RCC 7860 (cell line): ENCODE measurements around the gene LTA4H.
"Not testable (repeated sequence)": the region's sequence is repeated elsewhere in the genome, so short reads cannot be mapped to it uniquely, and the experiment has no call there.

Source experiments
- DNase-seq: peaks from one replicate; pipeline ENCODE4 v3.0.0-alpha.2; 2015; ENCODE audit warnings: low spot score
- FAIRE-seq: peaks from 2 replicates; lab custom pipeline; 2012; peaks lifted over from hg19 to GRCh38; lab: Jason Lieb, UNC

Gene LTA4H

DNA sequence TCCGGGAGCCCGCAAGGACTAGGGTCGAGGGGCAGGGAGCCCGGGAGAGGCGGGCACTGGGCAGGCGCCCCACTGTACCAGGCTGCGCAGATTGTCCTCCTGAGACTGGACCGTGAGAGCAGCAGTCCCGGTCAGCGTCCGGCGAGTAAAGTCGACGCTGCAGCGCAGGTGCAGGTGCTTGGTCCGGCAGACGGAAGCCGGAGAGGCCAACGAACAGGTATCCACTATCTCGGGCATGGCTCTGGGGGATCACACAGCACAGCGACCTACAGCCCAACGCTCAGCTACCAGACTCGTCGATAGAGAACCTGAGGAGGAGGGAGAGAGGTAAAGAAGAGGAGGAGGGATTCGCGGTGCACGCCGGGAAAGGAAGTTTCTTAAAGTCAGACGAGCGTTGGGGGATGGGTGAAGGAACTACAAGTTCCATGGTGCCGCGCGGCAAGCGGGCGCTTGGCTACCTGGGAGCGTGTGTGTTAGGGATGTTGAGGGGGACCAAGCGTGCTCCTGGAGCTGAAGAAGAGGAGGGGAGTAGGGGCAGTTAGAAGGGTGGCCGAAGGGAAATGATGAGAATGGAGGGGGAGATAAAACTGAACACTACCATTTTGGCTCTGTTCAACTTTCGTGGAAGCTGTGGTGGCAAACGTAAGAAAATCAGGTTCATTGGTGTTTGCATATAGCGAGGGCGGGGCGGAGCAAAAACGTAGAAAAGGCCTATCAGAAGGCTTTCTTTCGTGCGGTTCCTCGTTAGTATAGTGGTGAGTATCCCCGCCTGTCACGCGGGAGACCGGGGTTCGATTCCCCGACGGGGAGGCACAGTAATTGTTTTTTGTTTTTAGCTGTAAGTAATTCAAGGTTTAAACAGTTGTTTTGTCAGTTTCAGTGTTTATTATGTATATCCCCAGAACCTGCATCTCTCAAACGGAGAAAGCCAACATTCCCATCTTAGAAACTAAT, at the start of gene LTA4H:
Gene LTA4H, minus strand, starts transcription at position 305 of the 954 bp plus-strand sequence. Its CDS starts 68 bp downstream, at position 237.
- FAIRE-seq (peak; percentile 79), DNase-seq (peak; percentile 94)

DNA sequence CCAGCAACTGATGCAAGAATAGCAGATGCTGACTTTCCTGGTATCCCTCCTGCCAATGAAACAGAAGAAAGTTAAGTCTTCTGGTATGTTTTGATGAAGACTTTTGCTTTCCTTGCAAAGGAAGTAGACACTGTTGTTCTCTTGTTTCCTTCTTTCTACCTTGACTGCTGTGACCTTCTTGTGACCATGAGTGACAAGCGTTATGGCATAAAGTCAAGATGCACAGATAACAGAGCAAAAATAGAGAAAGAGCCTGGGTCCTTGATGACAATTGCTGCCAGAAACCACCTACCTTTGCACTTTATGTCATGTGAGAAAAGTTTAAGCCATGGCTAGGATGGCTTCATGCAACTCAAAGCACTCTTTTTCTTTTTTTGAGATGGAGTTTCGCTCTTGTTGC, 49.2 kb upstream of the LTA4H start:
- FAIRE-seq, result no peak
- DNase-seq, result no peak

DNA sequence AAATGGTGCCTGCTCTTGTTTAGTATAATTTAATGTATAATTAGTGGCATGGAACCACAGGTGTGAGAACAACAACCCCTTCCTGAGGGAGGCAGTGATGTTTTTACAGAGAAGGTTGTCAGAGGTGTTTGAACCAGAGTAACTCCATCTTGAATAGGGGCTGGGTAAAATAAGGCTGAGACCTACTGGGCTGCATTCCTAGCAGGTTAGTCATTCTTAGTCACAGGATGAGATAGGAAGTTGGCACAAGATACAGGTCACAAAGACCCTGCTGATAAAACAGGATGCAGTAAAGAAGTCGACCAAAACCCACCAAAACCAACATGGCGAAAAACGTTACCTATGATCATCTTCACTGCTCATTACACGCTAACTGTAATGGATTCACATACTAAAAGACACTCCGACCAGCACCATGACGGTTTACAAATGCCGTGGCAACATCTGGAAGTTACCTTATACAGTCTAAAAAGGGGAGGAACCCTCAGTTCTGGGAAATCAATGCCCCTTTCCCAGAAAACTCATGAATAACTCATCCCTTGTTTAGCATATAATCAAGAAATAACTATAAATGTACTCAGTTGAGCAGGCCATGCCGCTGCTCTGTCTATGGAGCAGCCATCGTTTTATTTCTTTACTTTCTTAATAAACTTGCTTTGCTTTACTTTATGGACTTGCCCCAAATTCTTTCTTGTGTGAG, 47.8 kb upstream of the LTA4H start:
- DNase-seq (peak; percentile 59), FAIRE-seq (no peak)

DNA sequence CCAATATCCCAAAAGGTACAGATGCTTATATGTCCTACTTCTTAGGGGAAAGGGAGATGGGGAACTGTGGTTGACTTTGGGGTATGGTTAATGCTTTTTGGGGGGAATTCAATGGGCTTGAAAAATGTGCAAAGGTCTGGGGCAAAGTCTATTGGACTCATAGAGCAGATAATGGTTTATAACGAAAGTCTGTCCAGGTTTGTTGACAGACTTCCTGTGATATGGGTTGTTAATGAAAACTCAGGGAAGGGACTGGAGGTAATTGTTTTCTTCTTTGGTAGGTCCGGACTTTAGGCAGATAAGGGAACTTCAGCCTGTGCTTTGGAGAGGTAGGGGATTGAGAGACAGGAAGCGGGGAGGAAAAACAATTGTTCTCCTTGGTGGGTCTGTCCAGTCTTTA, 46.2 kb upstream of the LTA4H start:
- DNase-seq (no peak), FAIRE-seq (no peak)

DNA sequence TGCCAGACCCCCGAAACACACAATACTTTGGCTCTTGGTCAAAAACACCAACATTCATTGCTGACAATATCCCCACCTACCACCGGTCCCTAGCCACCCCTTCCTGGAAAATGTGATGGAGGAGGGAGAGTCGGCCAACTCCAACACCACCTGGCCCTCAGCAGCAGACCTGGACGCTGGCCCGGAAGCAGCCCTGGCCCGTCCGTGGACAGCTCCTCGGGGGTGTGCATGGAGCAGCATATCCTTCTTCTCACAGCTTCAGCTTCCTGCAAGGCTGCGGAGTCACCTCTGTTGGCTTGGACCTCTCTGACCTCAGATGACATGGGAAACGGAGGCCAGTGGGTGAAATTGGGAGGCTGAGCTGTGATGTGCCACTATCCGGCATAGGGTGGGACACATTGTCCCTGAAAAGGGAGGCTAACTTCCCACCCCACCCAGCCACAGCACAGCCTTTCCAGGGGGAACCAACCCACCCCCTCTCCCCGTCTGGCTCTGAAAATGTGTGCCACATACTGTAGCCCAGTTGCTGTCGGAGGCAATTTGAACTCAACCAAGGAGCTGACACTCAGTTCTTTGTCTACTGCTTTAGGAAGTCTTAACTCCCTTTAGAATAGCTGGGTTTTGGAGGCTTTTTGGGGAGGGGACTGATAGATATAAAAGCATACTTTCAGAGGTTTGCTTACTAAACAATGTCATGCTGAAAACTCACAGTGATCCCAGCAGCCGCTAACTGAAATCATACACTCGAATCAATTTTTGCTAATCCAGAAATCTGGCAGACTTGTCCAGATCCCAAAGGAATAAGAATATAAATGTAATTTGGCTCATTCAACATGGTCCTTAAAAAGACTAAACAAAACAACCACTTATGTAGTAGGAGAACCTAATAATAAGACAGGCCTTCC, 43.1 kb upstream of the LTA4H start:
- DNase-seq, result no peak
- no peak for FAIRE-seq

DNA sequence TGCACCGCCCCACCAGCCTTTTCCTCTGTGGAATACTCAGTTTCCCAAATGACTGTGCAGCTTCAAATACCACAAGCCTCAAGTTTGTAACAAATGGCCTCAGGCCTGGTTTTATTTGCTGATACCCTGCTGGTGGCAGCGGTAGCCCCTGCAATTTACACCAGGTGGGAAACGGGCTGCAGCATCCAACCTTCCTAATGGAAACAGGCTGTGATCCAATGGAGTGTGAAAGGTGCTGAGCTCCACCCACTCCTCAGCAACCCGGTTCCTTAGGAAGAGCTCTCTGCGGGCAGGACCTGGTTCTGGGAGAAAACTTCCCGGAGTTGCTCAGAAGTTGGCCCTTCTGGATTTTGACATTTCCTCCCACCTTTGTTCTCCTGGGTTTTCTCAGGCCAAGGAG, 41.7 kb upstream of the LTA4H start:
- FAIRE-seq, result no peak
- no peak for DNase-seq

DNA sequence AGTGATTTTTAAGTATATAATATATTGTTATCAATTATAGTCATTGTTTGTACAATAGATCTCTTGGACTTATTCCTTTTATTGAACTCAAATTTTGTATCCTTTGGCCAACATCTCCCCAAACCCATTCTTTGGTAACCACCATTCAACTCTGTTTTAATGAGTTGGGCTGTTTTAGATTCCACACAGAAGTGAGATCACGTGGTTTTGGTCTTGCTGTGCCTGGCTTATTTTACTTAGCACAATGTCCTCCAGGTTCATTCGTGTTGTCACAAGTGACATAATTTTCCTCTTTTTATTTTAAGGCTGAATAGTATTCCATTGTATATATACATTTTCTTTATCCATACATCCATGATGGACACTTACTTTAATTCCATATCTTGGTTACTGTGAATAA, 40.2 kb upstream of the LTA4H start:
- DNase-seq (no peak), FAIRE-seq (no peak)

DNA sequence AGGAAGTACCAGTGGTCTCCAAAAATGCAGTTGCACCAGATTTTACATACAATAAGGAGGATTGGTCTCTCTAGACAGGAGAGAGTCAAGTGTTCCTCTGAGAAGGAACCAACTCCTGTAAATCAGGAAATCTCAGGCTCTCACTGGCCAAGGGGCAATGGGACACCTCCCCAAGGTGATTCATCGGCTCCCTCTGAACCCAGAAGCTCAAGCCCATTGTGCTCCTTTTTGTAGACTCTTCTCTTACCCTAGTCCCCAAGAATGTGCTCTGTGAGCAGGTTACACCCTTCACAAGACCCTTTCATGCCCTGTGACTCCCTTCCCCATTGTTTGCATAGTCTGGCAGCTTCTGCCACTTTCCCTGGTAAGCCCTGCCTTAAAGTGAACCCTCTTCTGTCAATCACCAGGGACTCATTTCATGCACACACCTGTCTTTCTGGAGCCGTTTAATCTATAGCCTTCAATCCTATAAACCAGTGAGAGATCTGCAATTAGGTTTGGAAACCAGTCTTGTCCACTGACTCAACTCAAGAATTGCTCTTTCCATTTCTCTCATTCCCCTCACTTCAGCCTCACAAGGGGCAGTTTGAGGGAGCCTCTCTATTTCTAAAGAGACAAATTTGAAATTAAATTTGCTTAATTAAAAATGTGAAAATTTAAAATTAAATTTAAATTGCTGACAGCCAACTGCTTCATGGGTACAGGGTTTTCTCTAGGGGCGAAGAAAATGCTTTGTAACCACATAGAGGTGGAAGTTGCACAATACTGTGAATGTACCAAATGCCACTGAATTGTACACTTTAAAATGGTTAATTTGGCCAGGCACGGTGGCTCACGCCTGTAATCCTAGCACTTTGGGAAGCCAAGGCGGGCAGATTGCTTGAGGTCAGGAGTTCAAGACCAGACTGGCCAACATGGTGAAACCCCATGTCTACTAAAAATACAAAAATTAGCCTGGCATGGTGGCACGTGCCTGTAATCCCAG, 38.3 kb upstream of the LTA4H start:
- DNase-seq (no peak), FAIRE-seq (no peak)

DNA sequence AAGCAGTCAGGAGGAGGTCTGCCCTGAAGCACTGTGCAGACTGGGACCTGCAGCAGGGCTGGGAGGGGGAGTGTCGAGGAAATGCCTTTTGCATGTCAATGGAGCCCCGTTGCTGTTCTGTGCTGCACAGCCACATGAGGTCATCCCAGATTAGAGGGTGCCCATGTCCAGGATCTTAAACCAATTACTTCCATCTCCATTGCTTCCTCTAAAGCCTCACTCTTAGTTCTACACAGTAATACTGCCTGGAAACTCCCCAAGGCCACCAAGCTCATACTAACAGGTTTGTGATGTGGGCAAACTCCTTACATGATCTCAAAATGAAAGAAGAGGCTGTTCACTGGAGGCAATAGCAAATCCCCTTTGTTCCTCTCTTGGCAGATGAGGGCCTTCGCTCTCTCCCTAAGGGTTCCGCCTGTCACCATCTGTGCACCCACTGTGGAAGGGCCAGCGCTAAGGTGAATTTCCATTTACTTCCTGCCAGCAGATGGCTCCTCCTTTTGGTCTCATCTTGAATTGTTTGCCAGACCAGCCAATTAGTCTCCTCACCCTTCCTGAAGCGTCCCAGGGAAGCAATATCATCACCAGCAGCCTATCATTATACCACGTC, 35.4 kb upstream of the LTA4H start:
- DNase-seq, result no peak
- no peak for FAIRE-seq

DNA sequence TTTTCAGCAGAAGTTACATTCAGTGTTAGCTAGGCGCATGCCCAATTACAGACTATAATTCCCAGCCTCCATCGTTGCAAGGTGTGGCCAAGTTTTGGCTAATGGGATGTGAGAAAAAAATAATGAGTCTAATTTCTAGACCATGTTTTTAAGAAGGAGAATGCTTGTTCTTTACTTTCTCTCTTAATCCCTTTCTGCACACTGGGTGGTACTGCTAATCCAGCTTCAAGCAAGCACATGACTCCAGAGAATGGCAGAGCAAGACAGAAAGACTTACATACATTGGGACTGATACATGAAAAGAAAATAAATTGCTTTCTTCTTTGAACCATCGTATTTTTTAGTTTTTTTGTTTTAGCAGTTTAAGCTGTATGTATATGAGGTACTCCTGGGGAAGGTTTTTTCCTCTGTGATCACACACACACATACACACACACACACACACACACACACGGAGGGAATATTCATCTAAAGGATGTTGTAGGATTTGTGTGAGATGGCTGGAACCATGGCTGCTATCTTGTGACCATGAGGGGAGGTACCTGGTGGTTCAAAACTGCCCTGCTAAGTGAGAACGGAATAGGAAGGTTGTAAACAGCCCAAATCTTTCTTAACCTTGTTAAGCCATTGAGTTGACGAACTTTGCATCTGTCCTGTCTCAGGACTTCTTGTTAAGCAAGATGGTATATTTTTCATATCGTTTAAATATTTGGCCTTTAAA, 34.3 kb upstream of the LTA4H start:
- FAIRE-seq, result no peak
- DNase-seq, result no peak

DNA sequence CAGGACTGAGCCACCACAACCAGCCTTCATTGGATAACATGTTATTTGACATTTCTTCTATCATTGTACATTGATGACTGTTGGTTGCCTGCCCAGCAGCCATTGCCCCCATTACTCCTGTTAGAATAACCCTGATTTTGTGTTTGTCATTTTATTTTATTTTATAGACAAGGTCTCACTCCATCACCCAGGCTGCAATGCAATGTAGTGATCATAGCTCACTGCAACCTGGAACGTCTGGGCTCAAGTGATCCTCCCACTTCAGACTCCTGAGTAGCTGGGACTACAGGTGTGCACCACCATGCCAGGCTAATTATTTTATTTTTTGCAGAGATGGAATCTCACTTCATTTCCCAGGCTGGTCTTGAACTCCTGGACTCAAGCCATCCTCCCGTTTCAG, 33.2 kb upstream of the LTA4H start:
- FAIRE-seq (no peak), DNase-seq (no peak)

DNA sequence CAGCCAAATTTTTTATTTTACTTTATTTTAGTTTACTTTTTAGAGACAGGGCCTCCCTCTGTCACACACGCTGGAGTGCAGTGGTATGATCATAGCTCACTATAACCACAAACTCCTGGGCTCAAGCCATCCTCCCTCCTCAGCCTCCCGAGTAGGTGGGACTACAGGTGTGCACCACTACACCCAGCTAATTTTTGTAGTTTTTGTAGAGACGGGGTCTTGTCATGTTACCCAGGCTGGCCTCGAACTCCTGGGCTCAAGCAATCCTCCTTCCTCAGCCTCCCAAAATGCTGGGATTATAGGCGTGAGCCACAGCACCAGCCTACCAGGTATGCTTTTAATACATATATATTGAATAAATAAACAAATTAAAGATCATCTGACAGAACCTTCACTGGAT, 32.7 kb upstream of the LTA4H start:
- DNase-seq, result no peak
- FAIRE-seq, result no peak

DNA sequence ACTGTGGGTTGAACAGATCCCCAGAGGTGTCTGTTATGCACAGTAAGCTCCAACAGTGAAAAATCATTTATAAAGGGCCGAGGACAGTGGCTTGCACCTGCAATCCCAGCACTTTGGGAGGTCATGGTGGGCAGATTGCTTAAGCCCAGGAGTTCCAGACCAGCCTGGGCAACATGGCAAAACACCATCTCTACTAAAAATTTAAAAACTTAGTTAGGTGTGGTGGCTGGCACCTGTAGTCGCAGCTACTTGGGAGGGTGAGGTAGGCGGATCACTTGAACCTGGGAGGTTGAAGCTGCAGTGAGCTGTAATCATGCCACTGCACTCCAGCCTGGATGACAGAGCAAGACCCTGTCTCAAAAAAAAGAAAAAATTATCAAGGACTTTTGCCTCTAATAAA, 30.4 kb upstream of the LTA4H start:
- DNase-seq, FAIRE-seq: not testable (repeated sequence)

DNA sequence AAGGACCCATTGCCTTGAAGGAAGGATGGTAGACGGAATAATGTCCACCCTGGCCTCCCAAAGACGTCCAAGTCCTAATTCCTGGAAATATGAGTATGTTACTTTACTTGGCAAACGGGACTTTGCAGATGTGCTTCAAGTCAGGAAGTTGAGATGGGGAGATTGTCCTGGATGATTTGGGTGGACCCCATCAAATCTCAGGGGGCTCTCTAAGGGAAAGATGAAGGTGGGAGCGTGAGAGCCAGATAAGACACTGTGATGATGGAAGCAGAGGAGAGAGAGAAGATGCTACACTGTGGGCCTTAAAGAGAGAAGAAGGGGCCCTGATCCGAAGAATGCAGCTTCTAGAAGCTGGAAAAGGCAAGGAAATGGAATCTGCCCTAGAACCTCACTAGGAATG, 29.6 kb upstream of the LTA4H start:
- FAIRE-seq, result no peak

DNA sequence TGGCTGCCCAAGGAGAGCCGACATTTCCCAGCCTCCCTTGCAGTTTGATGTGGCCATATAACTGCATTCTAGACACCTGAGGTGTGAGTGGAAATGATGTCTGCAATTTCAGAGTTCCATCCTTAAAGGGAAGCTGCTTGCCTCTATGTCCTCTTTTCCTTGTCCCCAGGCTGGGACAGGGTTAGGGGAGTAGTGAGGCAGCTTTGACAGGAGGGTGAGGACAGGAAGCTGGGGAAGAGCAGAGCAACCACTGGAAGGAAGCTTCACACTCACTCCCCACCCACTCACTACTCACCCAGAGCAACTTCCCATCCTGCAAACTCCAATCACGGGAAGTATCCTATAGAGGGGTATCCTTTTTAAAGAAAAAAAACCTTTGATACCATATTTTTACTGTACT, 28.9 kb upstream of the LTA4H start:
- FAIRE-seq (no peak), DNase-seq (no peak)

More for the DNA sequence above, 29.6 kb upstream of the LTA4H start:
- no peak for DNase-seq

DNA sequence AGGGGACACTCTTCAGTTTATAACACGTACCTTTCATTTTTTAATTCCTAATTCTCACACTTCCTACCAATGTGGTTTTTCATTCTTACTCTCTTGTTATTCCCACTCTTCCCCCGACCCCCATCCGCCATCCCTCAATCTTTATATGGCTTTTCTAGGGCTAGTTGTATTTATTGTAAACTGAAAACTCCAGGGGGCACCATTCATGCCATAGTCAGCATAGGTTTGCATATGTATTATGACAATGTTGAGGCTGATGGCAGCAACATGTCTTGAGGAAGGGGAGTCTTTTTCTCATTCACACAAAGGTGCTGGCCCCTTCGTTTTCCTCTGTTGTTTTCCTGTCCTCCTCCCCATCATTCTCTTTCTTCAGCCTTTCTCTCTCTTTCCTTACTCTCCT, 27.7 kb upstream of the LTA4H start:
- peak; percentile 11 for DNase-seq
- FAIRE-seq, result no peak

DNA sequence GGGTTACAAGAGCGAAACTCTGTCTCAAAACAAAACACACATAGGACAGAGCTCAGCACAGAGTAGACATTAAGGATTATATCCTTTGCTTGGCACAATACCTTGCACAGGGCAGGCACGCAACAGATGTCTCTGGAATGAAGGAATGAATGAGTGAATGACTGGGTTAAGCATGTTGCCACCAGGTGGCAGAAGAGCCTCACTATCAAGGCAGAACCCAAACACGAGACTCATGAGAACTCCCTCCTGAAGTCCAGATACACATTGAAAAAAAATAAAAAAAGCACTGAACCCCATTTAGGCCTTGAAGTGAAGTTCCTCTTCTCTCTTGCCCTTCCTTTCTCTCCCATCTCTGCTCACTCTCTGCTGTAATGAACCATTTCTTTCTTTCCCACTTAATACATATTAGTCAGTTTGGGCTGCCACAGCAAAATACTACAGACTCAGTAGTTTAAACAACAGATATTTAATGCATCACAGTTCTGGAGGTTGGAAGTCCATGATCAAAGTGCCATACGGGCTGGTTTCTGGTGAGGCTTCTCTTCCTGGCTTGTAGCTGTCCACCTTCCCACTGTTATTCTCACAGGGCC, 26.6 kb upstream of the LTA4H start:
- FAIRE-seq (peak; percentile 38), DNase-seq (peak; percentile 66)

DNA sequence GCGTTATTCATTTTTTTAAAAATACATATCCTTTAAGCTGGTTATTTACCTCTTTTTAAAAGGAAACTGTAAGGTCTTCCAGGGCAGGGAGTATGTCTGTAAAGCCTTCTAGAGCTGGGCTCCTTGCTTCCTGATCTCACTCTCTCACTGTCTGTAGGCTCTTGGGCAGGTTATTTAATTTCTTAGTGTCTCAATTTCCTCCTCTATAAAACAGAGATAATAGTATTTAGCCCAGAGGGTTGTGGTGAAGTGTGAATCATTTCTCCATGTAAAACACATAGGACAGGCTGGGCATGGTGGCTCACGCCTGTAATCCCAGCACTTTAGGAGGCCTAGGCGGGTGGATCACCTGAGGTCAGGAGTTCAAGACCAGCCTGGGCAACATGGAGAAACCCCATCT, 25.9 kb upstream of the LTA4H start:
- no peak for FAIRE-seq

More for the DNA sequence above, 25.9 kb upstream of the LTA4H start:
- no peak for DNase-seq
